Measurements from ENCODE around the gene MAP2K2.

MAP2K2 gene

GRCh38 chr19:4062419-4063368 lies 61.2 kb downstream of the MAP2K2 start:
- TF ChIP-seq, protein P1, sequence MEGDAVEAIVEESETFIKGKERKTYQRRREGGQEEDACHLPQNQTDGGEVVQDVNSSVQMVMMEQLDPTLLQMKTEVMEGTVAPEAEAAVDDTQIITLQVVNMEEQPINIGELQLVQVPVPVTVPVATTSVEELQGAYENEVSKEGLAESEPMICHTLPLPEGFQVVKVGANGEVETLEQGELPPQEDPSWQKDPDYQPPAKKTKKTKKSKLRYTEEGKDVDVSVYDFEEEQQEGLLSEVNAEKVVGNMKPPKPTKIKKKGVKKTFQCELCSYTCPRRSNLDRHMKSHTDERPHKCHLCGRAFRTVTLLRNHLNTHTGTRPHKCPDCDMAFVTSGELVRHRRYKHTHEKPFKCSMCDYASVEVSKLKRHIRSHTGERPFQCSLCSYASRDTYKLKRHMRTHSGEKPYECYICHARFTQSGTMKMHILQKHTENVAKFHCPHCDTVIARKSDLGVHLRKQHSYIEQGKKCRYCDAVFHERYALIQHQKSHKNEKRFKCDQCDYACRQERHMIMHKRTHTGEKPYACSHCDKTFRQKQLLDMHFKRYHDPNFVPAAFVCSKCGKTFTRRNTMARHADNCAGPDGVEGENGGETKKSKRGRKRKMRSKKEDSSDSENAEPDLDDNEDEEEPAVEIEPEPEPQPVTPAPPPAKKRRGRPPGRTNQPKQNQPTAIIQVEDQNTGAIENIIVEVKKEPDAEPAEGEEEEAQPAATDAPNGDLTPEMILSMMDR (conservative IDR thresholded peaks at IDR 0.05; ENCODE audit: low read depth, low read length): no peak
- no peak for DNase-seq (ENCODE audit: low read depth)
- H3K4me3 ChIP-seq (ENCODE audit: low read depth, low read length): peak overlapping the region; percentile 76

DNA sequence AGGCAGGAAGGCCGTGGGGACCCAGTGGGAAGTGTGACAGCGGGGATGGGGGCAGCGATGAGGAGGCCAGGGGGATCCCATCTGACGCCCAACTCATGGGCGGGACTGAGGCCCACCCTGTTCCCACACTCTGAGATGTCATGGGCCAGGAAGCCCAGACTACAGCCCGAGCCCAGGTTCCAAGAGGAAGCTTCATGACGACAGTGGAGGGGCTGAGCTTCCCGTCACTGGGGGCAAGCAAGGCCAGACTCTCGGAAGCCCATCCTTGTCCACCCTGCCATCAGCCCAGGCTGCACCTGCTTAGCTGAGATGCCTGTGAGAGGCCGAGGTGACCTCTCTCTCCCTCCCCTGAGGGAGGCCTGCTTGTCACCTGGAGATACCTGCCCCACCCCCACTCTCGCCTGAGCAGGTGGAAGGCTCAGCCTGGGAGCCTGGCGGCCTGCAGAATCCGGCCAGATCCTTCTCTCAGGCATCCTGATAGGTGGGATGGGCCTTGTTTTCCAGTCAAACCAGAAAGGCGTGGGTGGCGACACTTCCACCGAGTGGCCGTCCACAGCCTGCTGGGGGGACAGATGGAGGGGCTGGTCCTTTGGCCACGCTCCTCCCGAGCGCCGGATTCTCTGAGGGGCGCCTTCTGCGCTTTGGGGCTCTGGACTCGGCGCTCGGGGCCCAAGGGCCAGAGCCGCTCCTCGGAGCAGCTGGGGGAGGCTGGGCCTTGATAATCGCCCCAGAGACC lies 62.1 kb downstream of the MAP2K2 start:
- no peak for DNase-seq (ENCODE audit: low read depth)
- no peak overlapping the region for H3K4me3 ChIP-seq (ENCODE audit: low read depth, low read length)
- TF ChIP-seq, protein P1 (conservative IDR thresholded peaks at IDR 0.05; ENCODE audit: low read depth, low read length): no peak

- DNase-seq (ENCODE audit: low read depth): no peak
- TF ChIP-seq, protein P1 (conservative IDR thresholded peaks at IDR 0.05; ENCODE audit: low read depth, low read length): no peak
- no peak overlapping the region for H3K4me3 ChIP-seq (ENCODE audit: low read depth, low read length)
Observed at GRCh38 chr19:4061178-4061682, 62.7 kb downstream of the MAP2K2 start.

DNA sequence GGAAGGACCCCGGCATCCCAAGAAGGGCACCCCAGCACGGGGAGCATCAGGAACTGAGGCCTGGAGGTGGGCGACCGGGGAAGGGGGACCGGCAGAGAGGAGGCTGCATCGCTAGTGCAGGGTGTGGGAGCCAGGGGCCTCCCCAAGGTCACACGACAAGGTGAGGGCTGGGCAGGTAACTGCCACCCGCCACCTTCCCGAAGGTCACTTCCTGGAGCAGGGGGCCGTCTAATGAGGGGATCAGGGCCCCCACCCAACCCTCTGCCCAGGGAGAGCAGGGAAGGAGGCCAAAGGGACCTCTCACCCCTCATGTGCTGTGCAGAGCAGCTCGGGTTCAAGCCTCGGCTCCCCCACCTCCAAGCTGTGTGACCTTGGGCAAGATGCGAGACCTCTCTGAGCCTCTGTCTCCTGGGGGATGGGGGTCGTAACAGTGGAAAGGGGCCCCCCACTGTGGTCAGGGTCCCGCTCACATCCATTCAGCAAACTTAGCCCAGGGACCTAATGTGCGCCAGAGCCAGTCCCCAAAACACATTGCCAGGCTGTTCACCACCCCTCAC lies 63.2 kb downstream of the MAP2K2 start:
- DNase-seq (ENCODE audit: low read depth): no peak
- no peak overlapping the region for H3K4me3 ChIP-seq (ENCODE audit: low read depth, low read length)
- TF ChIP-seq, protein P1 (conservative IDR thresholded peaks at IDR 0.05; ENCODE audit: low read depth, low read length): no peak

DNA sequence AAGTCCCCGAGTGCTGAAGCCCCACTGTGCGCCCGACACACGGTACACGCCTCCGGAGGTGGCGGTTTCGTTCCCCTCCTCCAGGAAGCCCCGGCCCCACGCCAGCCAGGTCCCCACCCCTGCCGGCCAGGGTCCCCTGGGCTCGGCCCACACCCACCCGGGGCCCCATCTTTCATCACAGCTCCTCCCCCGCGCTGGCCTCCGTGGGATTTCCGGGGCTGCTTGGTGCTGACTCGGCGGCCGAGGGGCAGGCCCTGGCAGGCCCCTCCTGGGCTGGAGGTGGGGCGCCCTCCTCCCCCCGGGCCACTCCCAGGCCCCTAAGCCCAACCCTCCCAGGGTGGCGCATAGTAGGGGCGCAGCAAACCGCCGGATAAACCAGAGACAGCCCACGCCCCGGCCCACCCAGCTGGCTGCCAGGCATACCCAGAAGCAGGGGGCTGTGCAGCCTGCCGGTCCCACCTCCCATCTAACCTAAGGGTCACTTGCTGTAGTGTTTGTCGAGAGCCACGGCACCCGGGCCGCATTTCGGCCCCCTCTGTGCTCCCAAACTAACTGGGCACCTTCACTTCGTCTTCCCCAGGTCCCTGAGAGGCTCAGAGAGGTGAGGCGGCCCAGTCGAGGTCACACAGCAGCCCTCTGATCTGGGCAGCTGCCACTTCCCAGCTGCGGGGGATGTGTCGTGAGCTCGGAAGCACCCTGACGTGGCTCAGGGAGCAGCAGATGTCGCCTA lies 63.9 kb downstream of the MAP2K2 start:
- DNase-seq (ENCODE audit: low read depth): no peak
- H3K4me3 ChIP-seq (ENCODE audit: low read depth, low read length): no peak overlapping the region
- TF ChIP-seq, protein P1 (conservative IDR thresholded peaks at IDR 0.05; ENCODE audit: low read depth, low read length): no peak

DNA sequence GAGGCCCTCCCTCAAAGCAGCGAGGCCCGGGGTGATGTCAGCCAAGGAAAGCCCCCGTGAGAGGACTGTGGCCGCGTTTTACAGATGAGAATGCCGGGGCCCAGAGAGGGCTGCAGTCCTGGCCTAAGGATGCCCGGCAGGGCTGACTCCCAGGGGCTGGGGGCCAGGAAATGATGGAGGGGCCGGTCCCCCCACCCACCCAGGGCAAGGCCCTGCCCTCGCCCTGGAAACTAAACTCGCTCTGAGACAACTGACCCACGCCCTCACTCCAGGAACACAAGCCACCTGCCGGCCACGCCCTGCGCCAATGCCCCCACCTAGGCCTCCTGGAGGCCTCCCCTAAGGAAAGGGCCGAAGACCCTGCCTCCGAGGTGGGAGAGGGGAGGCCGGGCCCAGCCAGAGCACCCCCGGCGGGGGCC lies 64.5 kb downstream of the MAP2K2 start:
- no peak overlapping the region for H3K4me3 ChIP-seq (ENCODE audit: low read depth, low read length)
- TF ChIP-seq, protein P1 (conservative IDR thresholded peaks at IDR 0.05; ENCODE audit: low read depth, low read length): no peak
- no peak for DNase-seq (ENCODE audit: low read depth)

Data from choroid plexus epithelial cell (primary cell).